Bone marrow (tissue), 2 donors: ENCODE data around the gene ZNF280D.

Experiments used
- DNase-seq, 2 donors: peaks; one replicate each; lab custom pipeline; 2025; lab: John Stamatoyannopoulos, UW

The ZNF280D gene

DNA sequence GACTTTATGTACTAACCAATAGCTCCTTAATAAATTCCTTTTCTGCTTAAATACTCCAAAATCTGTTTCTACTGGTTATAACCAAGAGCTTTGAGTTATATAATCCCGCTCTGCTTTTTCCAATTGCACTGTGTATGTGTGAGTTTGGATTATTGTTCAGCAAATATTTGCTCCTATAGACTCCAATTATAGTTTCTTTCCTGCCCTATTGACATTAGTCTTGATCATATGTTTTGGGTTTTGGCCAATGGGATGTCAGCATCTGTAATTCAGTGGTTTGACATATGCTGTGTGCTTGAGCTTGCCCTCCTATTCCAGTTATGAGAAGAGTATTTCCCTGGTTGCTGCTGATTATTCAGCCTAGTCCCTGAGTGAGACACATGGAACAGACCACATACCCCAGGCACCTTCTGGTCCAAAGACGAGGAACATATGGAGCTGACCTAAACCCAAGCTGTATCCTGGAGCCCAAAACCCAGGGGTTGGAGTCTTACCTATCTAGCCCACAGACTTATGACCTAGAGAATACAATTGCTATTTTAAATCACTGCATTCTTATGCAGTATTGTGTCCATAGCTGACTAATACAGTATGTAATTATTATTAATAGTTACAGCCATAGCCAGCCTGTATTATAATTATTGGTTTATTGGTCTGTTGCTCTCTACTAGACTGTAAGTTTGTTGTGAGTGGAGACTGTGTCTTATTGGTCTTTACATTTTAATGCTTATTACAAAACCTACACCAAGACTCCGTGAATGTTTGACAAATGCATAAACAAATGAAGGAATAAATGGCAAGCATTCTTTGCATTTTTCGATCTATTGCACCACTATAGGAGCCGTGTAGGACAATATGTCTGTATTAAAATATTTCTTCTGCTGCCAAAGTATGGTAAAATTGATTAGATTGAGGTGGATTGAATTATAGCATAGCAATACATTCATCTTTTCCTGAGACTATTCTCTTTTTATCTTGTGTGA is 11.7 kb upstream of the ZNF280D start:
- no peak for DNase-seq

DNA sequence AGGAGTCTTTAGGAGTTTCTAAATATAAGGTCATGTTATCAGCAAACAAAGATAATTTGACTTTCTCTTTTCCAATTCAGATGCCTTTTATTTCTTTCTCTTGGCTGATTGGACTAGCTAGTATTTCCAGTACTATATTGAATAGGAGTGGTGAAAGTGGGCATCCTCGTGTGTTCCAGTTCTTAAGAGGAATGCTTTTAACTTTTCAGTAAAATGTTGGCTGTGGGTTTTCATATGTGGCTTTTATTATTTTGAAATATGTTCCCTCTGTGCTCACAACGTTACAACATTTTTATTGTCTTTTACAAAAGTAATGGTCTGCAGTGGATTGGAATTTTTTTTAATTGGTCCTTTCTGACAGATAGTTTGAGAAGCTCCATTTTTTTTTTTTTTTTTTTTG is 8.2 kb upstream of the ZNF280D start:
- no peak for DNase-seq

DNA sequence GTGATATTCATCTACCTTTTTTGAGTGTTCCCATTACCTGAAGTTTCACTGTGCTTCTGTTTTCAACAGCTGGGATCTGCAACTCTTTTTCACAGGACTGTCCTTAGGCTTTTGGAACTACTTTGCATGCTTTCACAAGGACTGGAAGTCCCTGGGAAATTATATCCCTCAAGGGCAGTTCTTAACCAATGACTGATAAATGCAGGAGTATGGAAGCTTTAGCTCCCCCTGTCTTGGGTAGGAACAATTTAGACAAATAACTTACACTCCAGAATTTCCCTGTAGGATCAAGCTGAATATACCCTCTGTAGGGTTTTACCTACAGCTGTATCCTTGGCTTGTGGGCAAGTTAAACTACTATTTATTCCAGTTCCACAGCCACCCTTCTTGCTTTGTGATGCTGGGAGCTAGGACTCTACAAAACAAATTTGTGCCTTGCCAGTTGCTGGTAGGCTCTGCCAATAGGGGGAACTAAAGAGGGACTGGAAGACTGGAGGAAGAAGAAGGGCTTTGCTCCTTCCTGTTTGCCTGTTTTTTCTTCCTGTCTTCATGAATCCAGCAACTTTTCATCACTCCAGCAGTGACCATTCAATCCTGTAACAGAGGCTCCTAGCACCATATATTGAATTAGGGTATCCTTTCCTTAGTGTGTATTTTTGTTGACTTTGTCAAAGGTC is 6.8 kb upstream of the ZNF280D start:
- no peak for DNase-seq

GRCh38 chr15:56739474-56739873 is 6.2 kb upstream of the ZNF280D start:
- no peak for DNase-seq

GRCh38 chr15:56737791-56738190 is 4.5 kb upstream of the ZNF280D start:
- no peak for DNase-seq

DNA sequence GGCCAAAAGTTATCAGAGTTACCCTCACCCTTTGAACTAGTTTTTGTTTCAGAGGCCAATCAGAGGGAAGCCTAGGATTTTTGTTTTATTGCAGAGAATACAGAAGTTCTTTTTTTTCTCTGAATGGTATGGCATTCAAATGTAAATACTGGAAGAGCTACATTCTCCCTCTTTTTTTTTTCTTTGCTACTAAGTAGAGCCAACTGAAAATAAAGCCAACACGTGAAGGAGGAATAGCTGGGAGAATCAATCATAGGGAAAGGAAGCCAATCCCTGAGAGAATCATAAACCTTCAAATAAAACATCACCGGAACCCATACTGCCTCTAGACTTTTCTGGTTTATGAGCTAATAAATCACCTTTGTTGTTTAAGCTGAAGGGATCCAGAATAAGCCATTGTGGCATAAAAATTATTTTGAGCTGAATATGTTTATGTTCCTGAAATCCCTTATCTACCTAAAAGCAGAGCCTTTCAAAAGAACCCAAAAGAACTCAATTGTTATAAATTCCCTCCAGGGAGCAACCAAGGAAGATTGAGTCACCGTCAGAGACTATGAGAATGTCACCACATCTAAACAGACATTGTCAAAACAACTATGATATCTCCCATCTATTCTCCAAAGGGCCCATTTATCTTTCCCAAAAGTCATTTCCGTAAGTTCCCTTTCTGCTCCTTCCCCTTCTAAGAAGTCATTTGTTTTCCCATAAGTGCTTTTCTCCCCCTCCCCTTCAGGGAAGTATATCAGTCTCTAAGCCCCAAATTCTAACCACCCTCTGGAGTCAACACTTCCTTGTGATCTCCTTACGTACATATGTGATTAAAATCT is 3.8 kb upstream of the ZNF280D start:
- no peak for DNase-seq

DNA sequence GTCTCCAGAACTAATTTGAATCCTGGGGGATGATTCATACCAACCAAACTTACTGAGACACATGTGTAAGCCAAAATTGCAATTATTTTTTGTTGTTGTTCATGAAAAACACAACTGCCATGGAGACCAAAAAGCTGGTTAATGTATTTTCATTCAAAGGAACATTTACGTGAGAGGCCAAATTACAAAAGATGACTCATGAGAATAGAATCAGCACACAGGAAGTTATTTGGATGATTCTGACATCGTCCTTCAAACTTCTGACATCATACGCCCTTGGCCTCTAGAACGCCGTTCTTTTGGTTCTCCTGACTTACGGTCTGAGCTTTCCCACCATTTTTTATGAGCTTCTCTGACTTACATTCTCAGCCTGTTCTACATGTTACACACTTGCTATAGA is 3.0 kb upstream of the ZNF280D start:
- no peak for DNase-seq

DNA sequence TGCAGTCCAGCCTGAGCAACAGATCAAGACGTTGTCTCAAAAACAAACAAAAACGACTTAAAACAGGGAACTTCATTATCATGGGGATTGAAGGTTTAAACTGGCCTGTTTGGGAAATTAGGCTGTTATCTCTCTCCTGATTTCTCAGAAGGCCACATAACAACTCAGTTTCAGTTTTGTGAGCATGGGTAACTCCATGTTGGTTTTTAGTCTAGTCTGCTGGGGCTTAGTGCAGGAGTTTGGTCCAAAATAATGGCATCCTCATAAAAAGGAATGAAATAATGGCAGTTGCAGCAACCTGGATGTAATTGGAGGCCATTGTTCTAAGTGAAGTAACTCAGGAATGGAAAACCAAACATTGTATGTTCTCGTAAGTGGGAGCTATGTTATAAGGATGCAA is 2.3 kb upstream of the ZNF280D start:
- DNase-seq = no peak

DNA sequence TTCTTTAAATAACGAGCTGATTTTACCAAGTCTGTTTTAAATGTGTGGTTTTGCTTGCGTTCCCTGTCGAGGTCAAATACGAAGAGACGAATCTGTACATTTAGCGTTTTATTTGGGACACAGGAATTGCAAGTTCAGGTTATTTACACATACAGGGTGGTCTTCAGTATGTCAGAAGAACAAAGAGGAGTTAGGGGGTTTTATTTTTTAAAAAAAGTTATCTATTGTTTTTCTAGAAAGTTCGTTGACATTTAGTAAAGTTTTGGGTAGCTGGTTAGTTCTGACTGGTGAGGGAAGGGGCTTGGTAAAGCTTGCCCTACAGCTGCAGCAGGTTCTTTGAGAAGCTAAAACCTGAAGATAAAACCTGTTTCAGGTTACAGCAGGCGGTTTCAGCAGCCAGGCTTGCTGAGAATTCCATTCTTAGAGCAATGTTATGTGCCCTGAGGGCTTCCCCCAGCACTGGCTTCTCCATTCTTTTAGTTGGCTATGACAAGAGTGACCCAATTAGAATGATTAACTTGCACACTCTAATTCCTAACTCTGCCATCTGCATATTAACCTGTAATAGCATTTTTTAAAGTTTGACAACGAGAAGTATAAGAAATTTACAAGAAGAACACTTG is 815 bp upstream of the ZNF280D start:
- no peak for DNase-seq

GRCh38 chr15:56732886-56733135 is 498 bp downstream of the ZNF280D start:
- peak in 1 of 2 donors; percentile 54 for DNase-seq

DNA sequence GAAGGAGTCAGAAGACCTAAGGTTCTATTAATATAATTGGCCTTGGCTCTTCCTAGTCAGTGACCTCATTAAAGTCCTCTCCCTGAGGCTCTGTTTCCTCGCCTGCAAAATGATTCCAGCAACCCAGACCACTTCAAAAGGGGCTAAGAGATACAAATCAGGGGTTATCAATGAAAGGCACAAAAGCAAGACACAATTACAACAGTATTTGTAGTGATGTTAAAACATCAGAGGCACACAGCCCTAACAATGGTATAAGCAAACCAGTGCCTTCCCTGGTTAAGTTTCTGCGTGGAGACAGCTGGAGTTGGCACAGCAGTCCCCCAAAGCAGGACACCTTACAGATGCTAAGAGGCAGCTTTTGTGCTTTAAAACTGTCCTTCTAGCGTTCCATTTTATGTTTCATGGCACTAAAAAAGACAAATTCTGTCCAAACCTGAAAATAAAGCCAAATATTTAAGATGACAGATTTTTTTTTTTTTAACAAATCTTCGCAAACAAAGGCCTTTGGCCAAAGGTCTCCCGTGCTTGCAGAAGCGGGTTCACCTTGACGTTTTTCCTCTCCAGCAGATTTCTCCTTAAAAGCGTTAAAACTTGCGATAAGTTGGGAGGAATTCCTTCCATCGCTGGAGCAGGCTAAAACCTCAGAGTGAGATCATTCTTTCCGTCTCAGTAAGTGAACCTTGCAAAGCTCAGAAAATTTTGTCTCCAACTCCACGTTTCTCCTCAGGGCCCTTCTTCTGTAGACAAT is 999 bp downstream of the ZNF280D start:
- DNase-seq = no peak

DNA sequence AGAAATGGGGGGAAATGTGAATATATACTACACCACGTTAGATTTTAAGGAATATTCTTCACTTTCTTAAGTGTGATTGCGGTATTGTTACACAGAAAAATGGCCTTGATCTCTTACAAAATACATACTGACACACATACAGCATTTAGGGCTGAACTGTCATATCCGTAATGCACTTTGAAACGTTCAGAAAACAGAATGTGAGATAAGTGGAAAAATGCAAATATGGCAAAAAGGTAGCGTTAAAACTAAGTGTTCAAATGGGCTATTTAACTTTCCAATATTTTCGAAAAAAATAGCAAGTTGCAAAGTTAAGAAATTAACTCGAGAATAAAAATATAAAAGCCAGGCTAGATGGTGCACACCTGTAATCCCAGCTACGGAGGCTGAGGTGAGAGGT is 1.8 kb downstream of the ZNF280D start:
- no peak for DNase-seq

DNA sequence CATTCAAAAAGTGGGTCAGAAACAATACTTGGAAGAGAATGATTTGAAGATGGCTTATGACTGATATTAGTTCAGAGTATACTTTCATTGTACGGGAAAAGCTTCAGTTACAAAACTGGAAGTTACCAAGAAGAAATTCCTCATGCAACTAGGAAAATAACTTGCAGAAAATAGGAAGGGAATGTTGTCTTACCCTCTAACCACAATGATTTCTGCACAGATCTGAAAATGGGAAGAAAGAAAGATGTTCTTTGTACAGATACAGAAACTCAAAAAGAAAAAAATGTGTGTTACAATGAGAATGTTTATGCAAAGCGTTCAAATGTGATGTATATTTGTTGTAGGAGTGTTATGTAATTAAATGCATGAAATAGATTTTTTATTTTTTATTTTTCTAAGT is 3.7 kb downstream of the ZNF280D start:
- no peak for DNase-seq

DNA sequence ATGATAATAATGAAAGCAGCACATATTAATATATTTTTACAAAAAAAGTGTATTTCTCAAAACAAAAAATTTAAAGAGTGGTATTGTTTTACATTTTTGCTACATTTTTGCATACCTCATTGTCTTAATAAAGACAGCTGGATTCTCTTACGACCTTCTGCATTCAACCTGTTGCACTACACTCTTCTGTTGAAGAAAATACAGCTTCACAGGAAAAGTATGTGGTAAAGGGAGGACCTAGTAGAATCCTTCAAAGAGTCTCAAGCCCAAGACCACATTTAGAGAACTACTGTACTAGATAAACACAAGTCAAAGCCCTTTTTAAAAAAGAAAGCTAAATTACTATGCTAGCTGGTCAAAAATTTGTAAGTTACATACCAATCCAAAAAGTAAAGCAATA is 7.9 kb downstream of the ZNF280D start:
- DNase-seq = peak in 1 of 2 donors; percentile 53

GRCh38 chr15:56724232-56724631 is 9.1 kb downstream of the ZNF280D start:
- no peak for DNase-seq

- DNase-seq = no peak
These were observed 9.5 kb downstream of the ZNF280D start for GRCh38 chr15:56723787-56724186.

DNA sequence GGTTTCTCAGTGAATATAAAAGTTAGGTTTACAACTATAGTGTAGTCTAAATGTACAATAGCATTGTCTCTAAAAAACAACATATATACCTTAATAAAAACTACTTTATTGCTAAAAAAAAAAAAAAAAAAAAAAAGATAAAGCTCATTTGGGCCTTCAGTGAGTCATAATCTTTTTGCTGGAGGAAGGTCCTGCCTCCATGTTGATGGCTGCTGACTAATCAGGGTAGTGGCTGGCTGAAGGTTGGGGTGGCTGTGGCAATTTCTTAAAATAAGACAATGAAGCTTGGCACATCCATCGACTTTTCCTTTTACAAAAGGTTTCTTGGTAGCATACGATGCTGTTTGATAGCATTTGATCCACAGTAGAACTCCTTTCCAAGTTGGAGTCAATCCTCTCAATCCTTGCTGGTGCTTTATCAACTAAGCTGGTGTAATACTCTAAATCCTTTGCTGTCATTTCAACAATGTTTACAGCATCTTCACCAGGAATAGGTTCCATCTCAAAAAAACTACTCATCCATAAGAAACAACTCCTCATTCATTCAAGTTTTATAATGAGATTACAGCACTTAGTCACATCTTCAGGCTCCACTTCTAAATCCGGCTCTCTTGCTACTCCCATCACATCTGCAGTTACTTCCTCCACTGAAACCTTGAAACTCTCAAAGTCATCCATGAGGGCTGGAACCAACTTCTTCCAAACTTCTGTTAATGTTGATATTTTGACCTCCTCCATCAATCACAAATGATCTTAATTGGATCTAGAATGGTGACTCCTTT is 13.3 kb downstream of the ZNF280D start:
- peak in 1 of 2 donors; percentile 7 for DNase-seq

- DNase-seq = no peak
These were observed 14.2 kb downstream of the ZNF280D start for GRCh38 chr15:56719021-56719612.

- DNase-seq = no peak
These were observed 14.7 kb downstream of the ZNF280D start for GRCh38 chr15:56718560-56718959.

DNA sequence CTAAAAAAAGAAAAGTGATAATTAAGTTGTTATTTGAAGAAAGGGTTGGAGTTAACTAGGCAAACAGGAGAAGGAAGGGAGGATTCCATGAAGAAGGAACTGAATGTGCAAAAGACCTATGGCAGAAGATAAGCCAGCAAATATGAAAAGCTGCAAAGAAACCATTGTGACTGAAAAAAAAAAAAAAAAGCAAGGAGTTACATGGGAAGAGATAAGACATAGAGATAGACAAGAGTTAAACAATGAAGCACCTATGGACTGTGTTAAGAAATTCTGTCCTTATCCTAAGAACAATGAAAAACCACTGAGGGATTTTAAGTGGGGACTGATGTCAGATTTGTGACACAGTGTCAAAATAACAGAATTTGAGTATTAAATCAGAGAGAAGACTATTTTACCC is 17.0 kb downstream of the ZNF280D start:
- no peak for DNase-seq
